ENCODE results near the gene CIROP.

The CIROP gene

DNA sequence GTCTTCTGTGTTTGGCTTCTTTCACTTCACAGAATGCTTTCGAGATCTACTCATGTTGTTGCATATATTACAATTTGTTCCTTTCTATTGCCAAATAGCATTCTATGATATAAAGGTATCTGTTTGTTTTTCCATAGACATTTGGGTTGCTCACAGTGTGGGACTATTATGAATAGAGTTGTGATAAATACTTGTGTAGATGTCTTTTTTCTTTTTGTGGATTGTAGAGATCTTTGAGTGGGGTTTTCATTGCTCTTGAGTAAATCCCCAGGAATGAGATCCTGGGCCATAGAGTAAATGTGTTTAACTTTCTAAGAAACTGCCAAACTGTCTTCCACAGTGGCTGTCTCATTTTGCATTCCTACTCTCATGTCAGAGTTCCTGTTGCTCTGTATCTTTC, 39.1 kb upstream of the CIROP start:
- DNase-seq (ENCODE audit: low spot score) (no peak), ATAC-seq (ENCODE audit: low read depth) (no peak)
- H3K36me3 ChIP-seq (ENCODE audit: low read depth), result no peaks in the 10 kb centered on the region
- TF ChIP-seq, protein P1, sequence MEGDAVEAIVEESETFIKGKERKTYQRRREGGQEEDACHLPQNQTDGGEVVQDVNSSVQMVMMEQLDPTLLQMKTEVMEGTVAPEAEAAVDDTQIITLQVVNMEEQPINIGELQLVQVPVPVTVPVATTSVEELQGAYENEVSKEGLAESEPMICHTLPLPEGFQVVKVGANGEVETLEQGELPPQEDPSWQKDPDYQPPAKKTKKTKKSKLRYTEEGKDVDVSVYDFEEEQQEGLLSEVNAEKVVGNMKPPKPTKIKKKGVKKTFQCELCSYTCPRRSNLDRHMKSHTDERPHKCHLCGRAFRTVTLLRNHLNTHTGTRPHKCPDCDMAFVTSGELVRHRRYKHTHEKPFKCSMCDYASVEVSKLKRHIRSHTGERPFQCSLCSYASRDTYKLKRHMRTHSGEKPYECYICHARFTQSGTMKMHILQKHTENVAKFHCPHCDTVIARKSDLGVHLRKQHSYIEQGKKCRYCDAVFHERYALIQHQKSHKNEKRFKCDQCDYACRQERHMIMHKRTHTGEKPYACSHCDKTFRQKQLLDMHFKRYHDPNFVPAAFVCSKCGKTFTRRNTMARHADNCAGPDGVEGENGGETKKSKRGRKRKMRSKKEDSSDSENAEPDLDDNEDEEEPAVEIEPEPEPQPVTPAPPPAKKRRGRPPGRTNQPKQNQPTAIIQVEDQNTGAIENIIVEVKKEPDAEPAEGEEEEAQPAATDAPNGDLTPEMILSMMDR (IDR thresholded peaks at IDR 0.05; ENCODE audit: poor library complexity, severe bottlenecking), result no peak
- H3K4me1 ChIP-seq (ENCODE audit: insufficient read depth, poor library complexity, severe bottlenecking), result peaks cover 9% of the 10 kb centered on the region
- H3K27me3 ChIP-seq (ENCODE audit: insufficient read depth, poor library complexity, severe bottlenecking), result no peaks in the 10 kb centered on the region
- no peak overlapping the region for H3K4me3 ChIP-seq (ENCODE audit: severe bottlenecking)
- H3K9me3 ChIP-seq (ENCODE audit: severe bottlenecking), result no peaks in the 10 kb centered on the region
- H3K27ac ChIP-seq (ENCODE audit: poor library complexity, severe bottlenecking), result no peak overlapping the region

DNA sequence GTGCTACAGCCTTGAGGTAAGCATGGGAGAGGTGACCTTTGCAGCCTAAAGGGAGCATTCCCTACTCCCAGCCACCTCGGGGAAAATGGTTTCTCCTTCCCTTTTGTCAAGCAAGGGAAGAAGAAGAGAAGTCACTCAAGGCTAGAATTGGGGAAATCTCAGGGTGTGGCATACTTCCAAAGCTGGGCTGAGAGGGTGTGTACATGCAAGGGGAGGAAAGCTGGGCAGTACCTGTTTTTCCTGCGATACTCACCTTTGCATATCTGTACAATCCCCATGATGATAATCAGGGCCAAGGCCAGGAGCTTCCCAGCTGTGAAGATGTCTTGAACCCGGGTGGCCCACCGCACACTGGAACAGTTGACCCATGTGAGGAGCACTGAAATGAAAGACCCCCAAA, 38.0 kb upstream of the CIROP start:
- TF ChIP-seq, protein P1 (IDR thresholded peaks at IDR 0.05; ENCODE audit: poor library complexity, severe bottlenecking), result no peak
- Histone ChIP-seq H3K27ac (ENCODE audit: poor library complexity, severe bottlenecking) (no peak overlapping the region), H3K27me3 (ENCODE audit: insufficient read depth, poor library complexity, severe bottlenecking) (no peaks in the 10 kb centered on the region), H3K4me3 (ENCODE audit: severe bottlenecking) (no peak overlapping the region), H3K4me1 (ENCODE audit: insufficient read depth, poor library complexity, severe bottlenecking) (peaks cover 17% of the 10 kb centered on the region), H3K36me3 (ENCODE audit: low read depth) (no peaks in the 10 kb centered on the region), H3K9me3 (ENCODE audit: severe bottlenecking) (no peaks in the 10 kb centered on the region)
- ATAC-seq (ENCODE audit: low read depth) (no peak), DNase-seq (ENCODE audit: low spot score) (no peak)

DNA sequence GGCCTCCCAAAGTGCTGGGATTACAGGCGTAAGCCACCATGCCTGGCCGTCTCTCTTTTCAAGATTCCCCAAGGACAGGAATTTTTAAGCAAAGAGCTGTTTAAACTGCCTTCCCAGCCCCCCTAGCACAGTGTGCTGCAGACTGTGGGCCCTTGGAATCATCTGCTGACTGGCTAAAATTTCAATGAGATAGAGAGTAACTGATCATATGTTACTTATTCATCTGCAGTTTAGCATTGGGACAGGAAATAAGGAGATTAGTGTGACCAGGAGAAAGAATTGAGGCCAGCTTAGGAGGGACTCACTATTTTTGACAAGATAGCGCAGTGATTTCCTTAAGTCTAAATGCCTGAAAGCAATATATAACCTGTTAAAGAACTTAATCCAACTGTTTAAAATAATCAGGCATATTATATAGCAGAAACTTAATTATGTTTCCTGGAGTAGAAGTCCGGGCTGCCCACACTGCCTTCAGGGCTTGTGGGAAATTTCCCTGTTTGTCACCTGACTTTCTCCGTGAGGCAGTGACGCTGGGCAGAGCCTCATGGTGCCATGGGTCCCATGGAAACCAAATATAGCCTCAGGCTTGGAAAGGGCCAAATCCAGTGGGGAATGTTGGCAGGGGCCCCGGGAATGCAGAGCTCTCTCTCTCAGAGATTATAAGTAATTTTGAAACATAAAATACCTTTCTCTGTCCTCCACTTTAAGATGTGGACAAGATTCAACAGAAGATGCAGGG, 37.1 kb upstream of the CIROP start:
- Histone ChIP-seq H3K4me1 (ENCODE audit: insufficient read depth, poor library complexity, severe bottlenecking) (peaks cover 25% of the 10 kb centered on the region), H3K36me3 (ENCODE audit: low read depth) (no peaks in the 10 kb centered on the region), H3K27me3 (ENCODE audit: insufficient read depth, poor library complexity, severe bottlenecking) (no peaks in the 10 kb centered on the region), H3K4me3 (ENCODE audit: severe bottlenecking) (no peak overlapping the region), H3K9me3 (ENCODE audit: severe bottlenecking) (no peaks in the 10 kb centered on the region), H3K27ac (ENCODE audit: poor library complexity, severe bottlenecking) (no peak overlapping the region)
- DNase-seq (ENCODE audit: low spot score), result no peak
- 0 out of 3 replicates have a peak, but pooled peaks have one; percentile 11 for ATAC-seq (ENCODE audit: low read depth)
- TF ChIP-seq, protein P1 (IDR thresholded peaks at IDR 0.05; ENCODE audit: poor library complexity, severe bottlenecking), result no peak

DNA sequence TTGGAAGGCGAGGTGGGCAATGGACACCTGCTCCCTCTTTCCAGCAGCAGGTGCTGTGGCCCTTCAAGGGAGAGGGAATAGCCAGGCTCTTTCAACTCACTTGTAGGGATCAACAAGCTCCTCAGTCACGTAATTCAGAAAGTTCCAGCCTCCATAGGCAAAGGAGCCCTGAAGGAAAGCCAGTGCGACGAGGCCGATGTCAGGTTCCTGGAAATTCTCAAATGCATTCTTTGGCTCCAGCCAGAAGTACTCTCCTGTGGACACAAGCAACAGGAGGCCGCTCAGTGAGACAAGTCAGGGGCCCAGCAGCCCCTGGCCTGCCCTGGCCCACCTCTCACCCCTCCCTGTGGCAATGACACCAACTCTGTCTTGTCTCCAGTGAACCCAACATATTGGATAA, 35.6 kb upstream of the CIROP start:
- Histone ChIP-seq H3K4me3 (ENCODE audit: severe bottlenecking) (no peak overlapping the region), H3K27ac (ENCODE audit: poor library complexity, severe bottlenecking) (no peak overlapping the region), H3K27me3 (ENCODE audit: insufficient read depth, poor library complexity, severe bottlenecking) (no peaks in the 10 kb centered on the region), H3K9me3 (ENCODE audit: severe bottlenecking) (no peaks in the 10 kb centered on the region), H3K4me1 (ENCODE audit: insufficient read depth, poor library complexity, severe bottlenecking) (peaks cover 20% of the 10 kb centered on the region), H3K36me3 (ENCODE audit: low read depth) (no peaks in the 10 kb centered on the region)
- DNase-seq (ENCODE audit: low spot score) (no peak), ATAC-seq (ENCODE audit: low read depth) (no peak)
- TF ChIP-seq, protein P1 (IDR thresholded peaks at IDR 0.05; ENCODE audit: poor library complexity, severe bottlenecking), result no peak

DNA sequence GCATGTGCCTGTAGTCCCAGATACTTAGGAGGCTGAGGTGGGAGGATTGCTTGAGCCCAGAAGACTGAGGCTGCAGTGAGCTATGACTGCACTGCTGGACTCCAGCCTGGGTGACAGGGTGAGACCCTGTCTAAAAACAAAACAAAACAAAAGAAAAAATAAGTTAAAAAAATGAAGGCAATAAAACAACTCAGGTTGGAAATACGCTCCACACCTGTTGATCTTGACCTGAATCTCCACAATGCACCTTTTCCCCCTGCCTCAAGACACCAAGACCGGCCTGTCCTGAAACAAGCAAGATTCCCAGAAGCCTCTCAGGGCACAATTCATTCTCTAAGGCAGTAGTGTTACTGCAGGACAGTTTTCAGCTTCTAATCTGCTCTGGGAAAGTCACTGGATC, 35.1 kb upstream of the CIROP start:
- Histone ChIP-seq H3K4me3 (ENCODE audit: severe bottlenecking) (no peak overlapping the region), H3K27me3 (ENCODE audit: insufficient read depth, poor library complexity, severe bottlenecking) (no peaks in the 10 kb centered on the region), H3K4me1 (ENCODE audit: insufficient read depth, poor library complexity, severe bottlenecking) (peaks cover 20% of the 10 kb centered on the region), H3K27ac (ENCODE audit: poor library complexity, severe bottlenecking) (no peak overlapping the region), H3K9me3 (ENCODE audit: severe bottlenecking) (no peaks in the 10 kb centered on the region), H3K36me3 (ENCODE audit: low read depth) (no peaks in the 10 kb centered on the region)
- TF ChIP-seq, protein P1 (IDR thresholded peaks at IDR 0.05; ENCODE audit: poor library complexity, severe bottlenecking), result no peak
- DNase-seq (ENCODE audit: low spot score), result no peak
- no peak for ATAC-seq (ENCODE audit: low read depth)
